GM19351 (cell line): Measurements from ENCODE around the gene GIMAP8.
"Not testable (repeated sequence)": the region's sequence is repeated elsewhere in the genome, so short reads cannot be mapped to it uniquely, and the experiment has no call there.

ENCODE experiments used
- ATAC-seq: cut with Tn5 transposase; IDR thresholded peaks from one replicate; pipeline ENCODE4 v1.9.1; 2021; ENCODE audit warnings: mild to moderate bottlenecking, moderate library complexity; ENCODE audit not compliant: unreplicated experiment

Gene GIMAP8

DNA sequence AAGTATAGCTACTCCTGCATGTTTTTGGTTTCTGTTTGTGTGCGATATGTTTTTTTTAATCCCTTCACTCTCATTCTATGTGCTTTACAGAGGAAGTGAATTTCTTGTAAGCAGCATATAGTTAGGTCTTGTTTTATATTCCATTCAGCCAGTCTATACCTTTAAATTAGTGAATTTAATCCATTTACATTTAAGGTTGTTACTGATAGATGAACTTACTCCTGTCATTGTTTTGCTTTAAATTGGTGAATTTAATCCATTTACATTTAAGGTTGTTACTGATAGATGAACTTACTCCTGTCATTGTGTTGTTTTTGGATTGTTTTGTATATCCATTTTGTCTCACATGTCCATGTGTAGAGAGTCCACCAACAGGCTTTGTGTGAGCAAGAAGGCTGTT, 11.1 kb downstream of the GIMAP8 start:
- ATAC-seq: no peak

DNA sequence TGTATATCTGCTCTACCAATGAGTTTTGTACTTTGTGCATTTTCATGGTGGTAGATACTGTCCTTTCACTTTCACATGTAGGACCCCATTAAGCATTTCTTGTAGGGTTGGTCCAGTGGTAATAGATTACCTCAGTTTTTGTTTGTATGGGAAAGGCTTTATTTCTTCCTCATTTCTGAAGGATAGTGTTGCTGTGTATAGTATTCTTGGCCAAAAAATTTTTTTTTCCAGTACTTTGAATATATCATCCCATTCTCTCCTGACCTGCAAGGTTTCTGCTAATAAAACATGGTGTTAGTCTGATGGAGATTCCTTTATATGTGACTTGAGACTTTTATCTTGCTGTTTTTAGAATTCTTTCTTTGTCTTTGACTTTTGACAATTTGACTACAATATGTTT, 12.0 kb downstream of the GIMAP8 start:
- no peak for ATAC-seq

DNA sequence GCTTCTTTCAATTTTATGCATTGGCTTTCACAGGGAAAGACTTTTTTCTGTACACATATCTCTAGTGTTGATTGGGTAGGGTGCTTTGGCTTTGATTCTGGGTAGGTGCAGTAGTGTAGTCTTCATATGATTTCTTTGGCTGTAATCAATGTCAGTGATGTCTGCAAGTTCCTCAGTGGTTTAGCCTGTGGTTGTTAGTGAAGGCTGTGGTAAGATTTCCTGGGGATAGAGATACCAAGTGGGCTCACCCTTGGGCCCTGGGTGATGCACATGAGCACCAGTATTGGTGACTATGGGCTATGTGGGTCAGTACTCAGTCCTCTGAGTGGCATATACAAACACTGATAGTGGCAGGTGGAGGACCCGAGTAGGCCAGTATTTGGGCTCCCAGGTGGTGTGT, 13.0 kb downstream of the GIMAP8 start:
- ATAC-seq: no peak

DNA sequence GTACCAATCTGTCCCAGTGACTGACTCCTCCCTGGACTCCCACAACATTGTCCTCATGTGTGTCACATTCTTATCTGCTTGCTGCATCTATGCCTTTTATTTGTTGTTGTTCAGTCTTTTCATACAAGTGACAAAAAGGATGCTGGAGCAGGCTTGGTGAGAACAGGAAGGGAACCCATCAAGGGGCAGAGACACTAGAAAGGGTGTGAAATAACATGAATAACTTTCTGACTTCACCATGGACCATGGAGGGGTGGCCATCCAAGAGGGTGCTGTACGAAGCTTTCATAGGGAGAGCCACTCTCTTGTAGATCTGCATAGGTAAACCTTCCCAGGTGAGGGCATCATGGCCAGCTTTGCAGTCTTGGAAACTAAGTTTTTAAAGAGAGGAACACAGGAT, 14.5 kb downstream of the GIMAP8 start:
- no peak for ATAC-seq

DNA sequence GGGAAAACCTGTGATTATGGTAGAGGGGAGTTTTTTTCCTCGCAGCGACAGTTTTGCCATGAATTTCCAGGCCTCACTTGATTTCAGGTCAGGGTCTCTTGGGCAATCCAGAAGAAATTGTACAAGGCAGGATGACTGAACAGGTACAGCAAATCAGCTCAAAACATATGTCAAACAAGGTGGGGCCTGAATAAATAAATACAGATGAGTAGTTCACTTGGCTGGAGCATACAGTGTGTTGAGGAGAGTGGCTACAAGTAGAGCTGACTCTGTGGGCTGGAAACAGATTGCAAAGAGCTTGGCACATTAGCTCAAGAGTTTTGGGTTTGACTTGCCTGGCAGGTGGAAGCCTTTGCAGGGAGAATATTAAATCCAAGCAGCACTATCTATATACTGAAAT, 15.0 kb downstream of the GIMAP8 start:
- ATAC-seq: no peak

DNA sequence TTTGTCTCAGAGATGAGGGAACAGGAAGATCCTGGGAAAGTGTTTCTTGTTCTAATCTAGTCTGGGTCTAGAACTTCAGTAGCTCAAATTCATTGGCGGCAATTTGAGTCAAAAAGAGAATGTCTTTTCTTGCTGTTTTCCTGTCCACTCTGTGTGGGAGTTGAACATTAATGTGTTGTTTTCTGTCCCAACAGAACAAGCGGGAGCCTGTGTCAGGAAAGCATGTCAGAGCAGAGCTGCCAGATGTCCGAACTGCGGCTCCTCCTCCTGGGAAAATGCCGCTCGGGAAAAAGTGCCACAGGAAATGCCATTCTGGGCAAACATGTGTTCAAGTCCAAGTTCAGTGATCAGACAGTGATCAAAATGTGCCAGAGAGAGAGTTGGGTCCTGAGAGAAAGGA, 16.0 kb downstream of the GIMAP8 start:
- no peak for ATAC-seq

DNA sequence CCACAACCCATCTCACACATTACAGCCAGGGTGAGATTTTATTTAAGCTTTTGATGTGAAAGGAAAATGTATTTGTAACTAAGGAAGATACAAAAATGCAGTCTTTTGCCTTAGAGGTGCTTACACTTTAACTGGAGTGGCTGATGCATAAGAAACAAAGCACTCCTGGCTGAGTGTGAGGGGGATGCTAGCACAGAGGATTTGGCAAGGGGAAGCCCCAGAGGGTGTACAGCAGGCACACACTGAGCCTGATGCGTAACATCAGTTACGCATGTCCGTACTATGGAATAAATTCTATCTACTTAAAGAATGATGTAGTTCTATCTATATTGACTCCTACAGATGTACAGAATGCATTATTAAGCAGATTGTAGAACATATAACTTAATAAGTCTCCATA, 17.8 kb downstream of the GIMAP8 start:
- no peak for ATAC-seq

DNA sequence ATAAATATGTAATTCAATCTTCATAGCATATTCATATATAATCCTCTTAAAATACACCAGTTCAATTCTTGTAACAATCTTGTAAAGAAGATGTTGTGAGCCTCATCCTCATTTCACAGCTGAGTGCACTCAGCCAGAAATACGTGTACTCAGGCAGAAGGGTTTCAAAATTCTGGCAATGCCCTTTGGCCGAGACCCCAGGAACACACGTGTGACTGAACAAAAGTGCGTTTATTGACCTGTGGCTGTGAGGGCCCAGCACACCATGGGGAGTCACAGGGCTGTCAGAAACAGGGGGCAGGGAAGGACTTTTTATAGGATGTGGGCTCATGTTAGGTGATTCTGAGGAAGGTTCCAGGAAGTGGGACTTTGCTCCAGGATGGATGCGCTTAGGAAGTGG, 21.5 kb downstream of the GIMAP8 start:
- no peak for ATAC-seq

DNA sequence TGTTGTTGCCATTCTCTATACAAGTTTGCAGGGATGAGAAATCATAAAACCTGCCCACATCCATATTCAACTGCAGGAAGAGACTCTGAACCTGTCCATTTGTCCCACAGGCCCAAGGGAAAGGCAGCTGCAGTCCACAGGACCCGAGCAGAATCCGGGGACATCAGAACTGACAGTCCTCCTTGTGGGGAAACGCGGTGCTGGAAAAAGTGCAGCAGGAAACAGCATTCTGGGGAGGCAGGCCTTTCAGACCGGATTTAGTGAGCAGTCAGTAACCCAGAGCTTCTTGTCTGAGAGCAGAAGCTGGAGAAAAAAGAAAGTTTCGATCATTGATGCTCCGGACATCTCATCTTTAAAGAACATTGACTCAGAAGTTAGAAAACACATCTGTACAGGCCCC, 23.5 kb downstream of the GIMAP8 start:
- no peak for ATAC-seq

DNA sequence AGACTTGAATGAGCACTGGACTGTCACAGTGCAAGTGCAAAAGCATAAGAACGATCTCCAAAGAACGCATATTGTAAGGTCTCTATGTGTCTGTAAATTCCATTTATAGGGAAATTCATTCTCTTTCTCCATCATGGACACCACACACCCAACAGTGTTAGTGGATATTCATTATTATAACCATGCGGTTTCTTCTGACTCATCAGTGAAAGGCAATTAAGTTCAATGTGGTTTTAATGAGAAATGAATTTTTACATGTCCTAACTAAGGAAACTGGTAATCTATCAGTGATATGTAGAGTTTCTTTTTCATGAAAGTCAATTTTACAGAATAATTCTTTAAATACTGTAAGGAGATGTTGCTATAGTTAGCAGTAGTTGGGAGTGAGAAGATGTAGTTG, 25.9 kb downstream of the GIMAP8 start:
- ATAC-seq: no peak

DNA sequence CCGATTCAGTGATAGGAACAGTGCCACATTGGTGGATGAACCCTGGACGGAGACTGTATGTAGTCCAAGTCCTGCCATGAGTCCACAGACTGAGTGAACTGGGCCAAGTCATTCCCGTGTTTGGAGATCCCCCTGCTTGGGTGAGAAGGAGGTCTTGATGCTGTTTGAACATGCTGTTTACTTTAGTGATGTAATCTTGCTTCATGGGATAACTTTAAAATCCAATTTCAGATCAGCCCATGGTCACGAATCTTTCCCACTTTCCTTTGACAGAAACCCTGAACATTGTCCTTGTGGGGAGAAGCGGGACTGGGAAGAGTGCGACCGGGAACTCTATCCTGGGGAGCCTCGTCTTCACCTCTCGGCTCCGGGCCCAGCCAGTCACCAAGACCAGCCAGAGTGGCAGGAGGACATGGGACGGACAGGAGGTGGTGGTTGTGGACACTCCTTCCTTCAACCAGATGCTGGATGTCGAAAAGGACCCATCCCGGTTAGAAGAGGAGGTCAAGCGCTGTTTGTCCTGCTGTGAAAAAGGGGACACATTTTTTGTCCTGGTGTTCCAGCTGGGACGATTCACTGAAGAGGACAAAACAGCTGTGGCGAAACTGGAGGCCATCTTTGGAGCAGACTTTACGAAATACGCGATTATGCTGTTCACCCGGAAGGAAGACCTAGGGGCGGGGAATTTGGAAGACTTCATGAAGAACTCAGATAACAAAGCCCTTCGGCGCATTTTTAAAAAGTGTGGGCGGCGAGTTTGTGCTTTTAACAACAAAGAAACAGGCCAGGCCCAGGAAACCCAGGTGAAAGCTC, 26.6 kb downstream of the GIMAP8 start:
- no peak for ATAC-seq

DNA sequence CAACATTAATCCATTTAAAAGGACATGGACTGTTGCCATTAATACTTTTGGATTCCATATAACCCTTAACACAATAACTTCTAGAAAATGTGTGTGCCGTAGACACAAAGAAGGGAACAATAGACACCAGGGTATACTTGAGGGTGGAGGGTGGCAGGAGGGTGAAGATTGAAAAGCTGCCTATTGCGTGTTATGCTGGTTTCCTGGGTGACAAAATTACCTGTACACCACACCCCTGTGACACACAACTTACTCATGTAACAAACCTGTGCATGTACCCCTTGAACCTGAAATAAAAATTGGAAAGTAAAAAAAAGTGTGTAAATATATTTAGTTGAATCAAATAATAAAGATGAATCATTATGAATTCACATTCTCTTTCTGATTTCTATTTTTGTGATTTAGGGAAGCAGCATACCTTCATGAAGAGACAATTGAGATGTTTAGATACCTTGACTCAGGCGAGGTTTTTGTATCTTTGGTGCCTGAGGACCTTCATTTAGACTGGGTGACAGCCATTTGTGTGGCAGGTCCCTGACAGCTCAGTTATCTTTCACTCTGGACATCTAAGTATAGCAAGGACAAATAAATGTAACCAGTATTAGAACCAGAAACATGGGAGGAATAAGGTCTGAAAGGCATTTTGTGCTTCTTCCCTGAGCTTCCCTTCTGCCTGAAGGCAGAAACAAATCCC, 28.7 kb downstream of the GIMAP8 start:
- no peak for ATAC-seq

DNA sequence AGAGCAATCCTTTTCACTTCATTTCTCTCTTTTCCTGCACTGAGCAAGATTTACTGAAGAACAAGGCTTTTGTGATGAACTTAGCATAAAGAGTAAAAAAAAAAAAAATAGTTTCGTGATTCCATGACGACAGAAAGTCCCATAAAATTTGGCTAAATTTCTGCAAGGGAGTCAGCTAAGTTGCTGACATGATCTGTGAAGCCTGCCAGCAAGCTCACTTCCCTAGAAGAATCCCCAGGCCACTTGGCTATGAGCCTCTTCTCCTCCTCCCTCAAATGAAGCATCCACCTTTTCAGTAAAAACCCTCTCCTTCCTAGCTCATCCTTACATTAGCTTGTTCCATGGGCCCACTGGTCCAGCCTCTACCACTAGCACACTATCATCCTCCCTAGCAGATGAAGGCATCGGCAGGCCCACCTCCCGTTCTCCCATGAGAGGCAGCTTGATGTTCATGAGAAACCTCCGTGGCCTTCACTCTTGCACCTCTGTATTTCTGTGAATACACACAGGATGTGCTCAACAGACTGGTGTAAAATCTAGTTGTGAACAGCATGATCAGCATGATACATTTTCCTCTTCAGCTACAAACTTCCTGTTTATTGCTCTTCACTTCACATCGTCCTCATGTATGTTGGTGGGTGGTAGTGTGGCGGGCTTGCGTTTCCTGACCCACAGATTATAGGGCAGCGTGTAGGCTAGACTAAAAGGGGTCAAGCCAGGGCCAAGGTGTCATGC, 30.9 kb downstream of the GIMAP8 start:
- ATAC-seq: no peak

DNA sequence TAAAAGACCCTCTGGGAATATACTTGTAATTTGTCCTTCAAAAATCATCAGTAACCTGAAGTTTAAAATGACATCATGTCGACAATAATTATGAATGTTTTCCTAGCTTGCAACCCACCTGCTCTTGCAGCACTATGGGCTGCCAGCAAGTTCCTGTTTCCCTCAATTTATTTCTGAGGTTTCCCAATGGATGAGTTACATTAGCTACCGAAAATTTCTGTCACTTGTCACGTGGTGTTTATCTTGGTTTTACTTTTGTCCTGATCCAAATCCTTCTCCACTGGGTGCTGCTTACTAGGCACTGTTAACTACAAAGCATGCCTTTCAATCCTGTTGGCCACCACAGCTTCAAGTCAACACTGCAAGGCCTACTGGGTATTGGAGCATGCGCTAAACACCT, 31.5 kb downstream of the GIMAP8 start:
- ATAC-seq: no peak

DNA sequence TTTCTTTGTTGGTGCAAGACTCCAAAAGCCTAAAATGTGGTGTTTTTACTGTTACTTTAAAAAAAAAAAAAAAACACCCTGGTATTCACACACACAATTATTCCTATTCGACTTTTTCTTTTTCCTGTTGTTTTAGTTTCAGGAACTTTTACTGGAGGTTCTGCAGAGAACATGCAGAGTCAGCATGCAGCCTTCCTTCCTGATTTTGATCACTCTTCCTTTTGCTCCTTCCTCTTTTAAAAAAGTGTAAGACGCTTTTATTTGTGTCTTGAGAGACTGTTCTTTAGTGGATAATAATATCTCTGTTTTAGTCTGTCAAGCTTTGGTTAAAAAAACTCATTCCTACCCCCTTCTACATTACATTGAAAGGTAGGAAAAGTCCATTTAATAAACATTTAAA, 33.1 kb downstream of the GIMAP8 start:
- ATAC-seq: not testable (repeated sequence)

DNA sequence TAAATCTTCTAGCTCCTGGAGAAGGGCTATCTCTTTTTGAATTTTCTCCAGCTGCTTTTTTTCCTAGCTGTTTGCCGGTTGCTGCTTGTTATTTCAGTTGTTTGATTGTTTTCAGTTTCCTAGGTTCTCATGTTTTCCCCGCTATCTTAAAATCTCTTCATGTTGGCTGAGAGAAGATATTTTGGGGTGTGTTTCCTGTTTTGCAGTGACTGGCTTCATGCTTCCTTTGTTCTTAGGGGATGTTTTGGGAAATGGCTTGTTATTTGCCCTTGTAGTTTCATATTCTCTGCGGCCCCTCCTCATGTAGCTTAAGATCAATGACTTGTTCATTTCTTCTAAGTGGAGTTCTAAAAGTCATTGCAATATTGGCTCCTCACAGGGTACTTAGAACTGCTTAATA, 33.6 kb downstream of the GIMAP8 start:
- ATAC-seq: not testable (repeated sequence)

DNA sequence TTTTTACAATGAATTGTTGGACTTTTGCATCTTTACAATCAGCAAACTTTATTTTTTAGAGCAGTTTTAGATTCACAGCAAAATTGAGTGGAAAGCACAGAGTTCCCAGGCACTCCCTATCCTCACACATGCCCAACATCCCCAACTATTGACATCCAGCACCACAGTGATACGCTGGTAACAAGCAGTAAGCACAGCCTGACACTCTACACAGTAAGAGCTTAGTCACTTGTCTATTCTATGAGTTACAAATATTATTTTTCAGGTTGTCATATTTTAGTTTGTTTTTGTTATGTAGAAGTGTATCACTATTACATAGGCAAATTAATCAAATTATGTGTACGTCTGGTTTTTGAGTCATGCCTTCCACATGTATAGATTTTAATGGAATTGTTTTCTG, 37.2 kb downstream of the GIMAP8 start:
- ATAC-seq: no peak

DNA sequence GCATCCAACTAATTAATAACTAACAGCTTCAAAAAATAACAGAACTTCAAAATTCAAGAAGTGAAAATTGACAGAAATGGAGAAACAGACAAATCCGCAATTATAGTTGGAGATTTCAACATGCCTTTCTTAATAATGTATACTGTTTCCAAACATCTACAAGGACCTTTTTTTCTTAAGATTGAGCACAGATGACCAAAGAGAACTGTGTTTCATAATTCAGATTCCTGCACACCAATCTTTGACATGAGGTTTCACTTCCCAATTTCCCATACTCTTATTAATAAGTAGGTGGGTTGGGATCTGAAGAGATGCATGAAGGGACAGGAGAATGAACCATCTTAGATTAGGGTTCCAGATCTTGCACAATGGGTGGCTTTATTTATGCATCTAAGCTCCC, 39.4 kb downstream of the GIMAP8 start:
- ATAC-seq: no peak

DNA sequence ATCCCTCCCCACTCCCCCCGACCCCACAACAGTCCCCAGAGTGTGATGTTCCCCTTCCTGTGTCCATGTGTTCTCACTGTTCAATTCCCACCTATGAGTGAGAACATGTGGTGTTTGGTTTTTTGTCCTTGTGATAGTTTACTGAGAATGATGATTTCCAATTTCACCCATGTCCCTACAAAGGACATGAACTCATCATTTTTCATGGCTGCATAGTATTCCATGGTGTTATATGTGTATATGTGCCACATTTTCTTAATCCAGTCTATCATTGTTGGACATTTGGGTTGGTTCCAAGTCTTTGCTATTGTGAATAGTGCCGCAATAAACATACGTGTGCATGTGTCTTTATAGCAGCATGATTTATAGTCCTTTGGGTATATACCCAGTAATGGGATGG, 43.0 kb downstream of the GIMAP8 start:
- ATAC-seq: not testable (repeated sequence)

DNA sequence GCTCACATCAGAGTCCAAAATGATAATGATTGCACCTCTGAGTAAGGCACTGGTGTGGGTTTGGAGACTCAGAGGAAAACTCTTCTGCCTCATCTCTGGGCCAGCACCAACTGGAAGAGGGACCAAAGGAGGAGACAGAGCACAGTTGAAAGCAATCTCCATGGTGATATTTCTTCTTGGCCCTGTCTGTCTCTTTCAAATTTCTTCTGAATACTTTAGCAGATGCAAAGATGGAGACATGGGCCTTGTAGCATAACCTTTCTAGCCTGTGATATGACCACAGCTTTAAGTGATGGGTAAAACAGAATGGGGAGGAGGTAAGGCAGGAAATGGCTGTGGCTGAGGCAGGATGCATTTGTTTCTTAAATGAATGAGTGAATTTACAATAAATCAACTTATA, 52.1 kb downstream of the GIMAP8 start:
- no peak for ATAC-seq

DNA sequence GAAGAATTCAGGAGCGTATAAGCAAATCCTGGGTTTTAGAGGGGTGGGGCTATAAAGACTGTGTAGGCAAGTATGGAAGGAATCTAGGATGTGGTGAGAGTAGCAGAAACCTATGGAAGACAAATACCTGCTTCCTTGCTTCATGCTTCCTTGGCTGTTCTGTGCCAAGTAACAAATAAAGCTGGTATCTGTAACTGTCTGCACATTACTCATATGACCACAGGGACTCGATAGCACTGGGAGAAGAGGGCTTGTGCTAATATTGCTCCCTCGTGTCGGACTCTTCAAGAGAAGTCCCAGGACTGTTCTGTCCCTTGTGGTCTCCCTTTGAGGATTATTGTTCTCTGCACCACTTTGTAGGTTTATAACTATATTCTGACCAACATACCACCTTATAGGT, 52.7 kb downstream of the GIMAP8 start:
- ATAC-seq: no peak

DNA sequence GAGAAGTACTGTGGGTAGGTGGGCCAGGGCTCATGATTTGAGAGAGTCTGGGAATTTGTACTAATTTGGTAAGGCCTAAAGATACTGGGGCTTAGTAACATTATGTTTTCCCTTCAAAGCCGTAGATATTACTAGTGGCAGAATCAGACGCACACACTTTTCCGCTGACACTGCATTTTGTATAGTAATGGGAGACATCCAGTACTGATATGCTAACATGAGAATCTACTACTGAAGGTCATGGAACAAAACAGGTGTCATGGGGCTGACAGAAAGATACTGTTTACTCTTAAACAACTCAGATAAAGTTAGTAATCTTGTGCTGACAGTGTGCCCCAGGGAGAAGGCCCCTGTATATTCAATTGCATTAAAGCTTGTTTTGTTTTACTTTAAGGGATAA, 53.2 kb downstream of the GIMAP8 start:
- ATAC-seq: no peak
